Stimulated activated CD8-positive, alpha-beta memory T cell treated with anti-CD3 and anti-CD28 coated beads, Interleukin-4, amount 100 ng/mL, for 1 hour (primary cell): ENCODE data around the gene KDM4B.

Experiments
- DNase-seq, 2 donors: peaks; one replicate each; pipeline ENCODE4 v3.0.0-alpha.2; 2020; ENCODE audit warnings: low read depth in 2 of 2, low spot score in 1 of 2

Gene KDM4B

DNA sequence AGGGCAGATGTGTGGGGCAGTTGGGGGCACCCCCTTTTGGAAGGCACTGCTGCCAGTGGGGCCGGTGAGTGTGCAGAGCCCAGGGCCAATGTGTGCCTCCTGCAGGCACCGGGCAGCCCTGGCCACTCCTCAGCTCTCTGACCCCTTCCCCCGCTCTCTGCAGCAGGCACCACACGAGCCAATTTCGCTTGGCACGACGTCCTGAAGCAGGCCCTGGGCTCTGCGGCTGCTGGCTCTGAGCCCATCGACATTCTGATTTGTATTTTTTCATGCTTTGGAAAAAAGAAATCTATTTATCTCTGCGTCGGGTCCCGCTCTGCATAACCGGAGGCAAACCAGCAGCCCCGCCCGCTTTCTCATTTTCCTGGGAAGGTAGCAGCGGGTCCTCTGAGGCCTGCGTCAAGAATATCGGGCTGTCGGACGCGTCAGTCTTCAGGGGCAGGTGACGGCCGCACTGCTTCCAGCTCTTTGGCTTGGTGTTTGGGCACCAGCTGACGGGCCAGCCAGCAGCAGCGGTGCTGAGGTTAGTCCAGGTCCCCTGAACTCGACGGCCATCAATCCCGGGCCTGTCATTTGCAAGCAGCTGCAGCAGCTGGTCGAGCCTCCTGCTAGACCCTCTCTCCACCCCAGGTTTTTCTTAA is 134.3 kb downstream of the KDM4B start:
- DNase-seq, result no peak

DNA sequence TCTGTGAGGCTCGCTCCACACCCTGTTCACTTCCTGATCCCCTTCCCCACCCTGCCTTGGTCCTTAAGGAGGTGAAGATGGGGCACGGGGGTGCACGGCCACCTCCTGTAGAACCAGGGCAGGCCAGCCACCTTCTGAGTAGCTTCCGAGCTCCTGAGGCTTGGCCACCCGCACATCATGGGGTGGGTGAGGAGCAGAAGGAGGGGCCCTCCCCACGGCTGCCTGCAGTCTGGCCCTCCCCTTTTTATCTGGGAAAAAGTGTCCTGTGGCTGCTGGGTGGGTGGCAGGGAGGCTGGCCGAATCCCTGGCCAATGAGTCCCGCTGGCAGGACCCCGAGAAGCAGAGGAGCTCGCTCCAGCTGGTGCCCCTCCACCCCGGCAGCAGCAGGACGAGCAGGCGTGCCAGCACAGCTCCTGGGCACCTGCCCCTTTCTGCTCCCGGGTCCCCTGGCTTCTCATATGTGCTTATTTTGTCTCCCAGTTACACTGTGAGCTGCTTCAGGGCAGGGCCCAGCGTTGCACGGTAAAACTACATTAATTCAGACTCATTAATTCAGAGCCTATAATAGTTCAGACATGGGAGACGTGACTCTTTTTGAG is 135.0 kb downstream of the KDM4B start:
- no peak for DNase-seq

DNA sequence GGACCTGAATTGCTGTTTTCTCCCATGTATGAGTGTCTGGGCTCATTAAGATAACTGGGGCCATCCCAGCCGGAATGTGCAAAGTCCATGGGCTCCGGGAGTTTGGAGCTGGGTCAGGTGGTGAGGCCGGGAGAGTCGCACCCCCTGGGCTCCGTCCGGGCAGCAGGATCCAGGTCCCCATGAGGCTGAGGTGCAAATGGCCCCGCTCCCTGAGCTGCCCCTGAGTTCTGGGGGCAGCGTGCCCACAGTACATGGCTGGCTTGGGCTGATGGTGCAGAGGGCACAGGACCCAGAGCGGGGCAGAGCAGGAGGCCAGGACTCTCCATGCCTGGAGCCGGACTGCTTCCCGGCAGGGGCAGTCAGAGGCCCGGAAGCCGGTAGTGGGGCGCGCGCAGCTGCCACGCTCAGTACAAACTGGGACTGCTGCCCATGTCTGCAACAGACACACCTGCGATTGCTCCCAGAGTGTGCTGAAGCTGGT is 136.0 kb downstream of the KDM4B start:
- no peak for DNase-seq

DNA sequence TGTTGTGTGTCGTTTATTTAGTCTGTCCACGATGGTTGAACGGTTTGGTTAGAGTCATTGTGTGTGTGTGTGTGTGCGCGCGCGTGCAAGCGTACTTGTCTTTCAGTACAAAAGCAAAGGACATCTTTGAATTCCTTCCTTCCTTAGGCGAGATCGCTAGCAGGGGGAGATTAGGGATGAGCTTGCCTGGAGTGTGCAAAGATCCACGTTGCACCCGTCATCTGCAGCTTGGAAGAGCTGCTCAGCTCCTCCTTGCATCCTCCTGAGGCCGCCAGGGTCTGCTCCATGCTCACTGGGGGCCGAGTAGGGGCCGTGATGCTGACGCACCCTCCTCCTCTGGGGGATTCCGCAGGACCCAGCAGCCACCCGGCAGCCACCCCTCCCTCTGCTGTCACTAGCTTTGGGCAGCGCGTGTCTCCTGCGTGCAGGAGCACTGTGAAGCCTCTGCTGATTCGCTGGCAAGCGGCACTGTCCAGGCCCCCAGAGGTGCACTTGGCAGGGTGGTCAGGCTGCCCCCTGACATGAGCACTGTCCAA is 137.3 kb downstream of the KDM4B start:
- DNase-seq, result no peak

DNA sequence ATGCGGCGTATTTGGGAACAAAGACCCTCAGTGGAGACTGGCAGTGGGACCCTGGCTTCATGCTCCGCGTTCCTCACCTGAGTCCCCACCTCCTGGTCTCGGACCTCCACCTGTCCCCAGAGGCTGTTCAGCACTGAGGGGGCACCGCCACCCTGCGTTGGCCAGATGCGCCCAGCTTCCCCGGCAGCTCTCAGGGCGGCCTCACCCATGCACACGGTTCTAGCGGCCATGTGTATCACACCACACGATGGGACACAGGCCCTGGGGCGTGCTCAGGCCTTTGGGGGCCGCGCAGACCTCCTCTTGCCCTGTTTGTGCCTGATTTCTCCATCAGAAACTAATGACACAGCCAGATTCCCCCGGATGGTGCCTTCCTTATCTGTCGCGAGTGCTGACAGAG is 138.1 kb downstream of the KDM4B start:
- no peak for DNase-seq

DNA sequence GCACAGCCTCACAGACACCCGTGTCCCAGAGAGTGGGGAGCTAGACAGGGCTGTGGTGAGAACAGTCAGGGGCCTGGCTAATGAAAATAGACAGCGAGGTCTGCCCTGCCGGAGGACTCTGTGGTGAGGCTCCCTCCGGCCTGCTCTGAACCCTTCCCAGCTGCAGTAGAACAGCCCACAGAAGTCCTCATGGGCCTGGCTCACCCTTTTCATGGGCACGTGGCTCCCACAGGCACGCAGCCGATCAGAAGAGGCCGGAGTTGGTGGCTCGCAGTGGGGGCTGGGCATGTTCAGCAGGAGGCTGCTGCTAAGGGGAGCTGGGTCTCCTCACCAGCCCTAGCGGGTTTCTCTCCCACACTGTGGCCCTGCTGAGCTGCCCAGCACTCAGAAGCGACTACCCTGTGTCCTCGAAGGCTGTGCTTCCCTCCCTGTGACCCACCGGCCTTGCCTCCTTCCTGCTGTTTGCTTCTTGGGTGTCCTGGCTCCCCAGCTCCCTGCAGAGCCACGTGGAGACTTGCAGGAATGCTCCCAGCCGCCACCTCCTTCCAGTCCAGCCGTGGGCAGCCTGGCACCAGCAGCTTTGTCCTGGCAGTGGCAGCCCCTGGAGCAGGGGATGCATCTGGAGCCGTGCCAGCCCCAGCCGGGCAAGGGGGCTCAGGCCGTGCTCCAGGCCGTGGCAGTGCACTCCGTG is 138.7 kb downstream of the KDM4B start:
- DNase-seq, result no peak

DNA sequence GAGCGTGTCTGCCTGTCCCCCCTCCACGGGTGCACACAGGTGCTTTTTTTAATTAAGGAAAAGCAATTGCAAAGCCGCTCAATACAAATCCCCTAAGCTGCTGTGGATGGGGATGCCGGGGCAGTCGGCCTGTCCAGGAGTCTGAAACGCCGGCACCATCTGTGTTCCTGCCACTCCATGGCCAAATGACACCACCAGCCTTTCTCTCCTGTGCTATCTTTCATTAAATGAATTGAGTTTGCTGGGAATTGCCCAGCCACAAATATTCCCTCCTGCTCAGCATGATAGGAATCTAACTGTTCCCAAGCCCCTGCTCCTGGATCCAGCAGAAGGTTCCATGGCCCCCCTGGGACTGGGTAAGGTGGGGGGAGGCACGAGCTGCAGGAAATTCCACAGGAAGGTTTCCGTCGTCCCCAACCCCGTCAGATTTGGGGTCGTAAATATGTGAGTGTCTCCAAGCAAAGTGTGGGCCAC is 139.2 kb downstream of the KDM4B start:
- DNase-seq, result no peak

DNA sequence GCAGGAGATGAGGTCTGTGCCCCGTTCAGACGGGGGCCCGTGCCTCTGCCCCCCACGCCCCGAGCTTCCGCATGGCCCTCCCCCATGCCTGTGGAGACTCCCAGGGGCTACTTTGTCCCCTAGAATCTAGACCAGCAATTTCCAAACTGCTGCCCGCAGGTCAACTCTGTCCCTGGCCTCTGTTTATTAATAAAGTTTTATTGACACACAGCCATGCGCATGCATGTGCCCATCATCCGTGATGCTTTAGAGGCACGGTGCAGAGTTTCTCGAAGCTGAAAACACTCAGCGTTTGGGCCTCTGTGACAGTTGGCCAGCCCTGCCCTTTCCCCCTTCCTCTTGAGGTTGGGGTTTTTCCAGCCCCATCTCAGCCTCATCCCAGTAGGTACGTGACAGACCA is 140.0 kb downstream of the KDM4B start:
- DNase-seq, result no peak

DNA sequence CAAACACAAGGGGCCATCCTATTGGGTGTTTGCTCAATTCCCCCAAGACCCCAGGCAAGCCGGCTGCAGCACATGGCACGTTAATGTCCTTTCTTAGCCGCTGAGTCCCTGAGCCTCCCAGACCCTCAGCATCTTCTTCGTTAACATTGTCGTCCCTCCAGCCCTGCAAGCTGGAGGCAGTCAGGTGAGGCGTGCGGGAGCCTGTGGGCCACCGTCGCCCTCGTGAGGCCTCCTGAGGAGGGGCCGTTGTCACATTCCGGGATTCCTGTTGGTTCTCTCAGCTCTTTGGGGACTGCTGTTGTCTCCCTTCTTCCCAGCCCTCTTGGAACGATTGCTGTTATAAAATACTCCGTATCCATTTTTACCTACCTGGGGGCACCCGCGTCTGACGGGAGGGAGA is 140.6 kb downstream of the KDM4B start:
- DNase-seq, result no peak

DNA sequence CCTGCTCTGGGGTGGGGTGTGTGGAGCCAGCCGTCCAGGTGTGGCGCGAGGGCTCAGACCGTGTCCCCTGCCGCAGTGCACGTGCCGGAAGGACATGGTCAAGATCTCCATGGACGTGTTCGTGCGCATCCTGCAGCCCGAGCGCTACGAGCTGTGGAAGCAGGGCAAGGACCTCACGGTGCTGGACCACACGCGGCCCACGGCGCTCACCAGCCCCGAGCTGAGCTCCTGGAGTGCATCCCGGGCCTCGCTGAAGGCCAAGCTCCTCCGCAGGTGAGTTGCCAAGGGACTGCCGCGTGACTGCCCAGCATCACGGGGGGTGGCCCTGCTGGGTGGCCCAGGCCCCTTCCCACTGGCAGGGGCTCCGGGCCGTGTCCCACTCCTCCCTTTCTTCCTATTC is 141.6 kb downstream of the KDM4B start:
- DNase-seq, result no peak

DNA sequence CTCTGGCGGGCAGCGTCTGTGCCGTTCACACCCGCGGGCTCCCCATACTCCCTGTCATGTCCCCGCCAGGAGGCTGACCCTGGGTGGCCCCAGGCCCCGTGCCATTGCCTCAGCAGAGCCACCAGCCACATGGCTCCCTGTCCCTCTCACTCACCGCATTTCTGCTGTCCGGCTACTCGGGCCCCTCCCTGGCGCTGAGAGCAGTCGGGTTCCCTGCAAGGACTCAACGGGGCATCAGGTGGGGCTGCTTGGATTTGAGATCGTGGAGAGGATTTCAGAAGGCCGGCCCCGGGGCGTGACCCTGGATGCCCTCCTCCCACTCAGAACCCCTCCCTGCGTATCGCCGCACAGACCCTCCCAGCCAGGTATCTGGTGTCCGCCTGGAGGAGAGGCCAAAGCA is 142.1 kb downstream of the KDM4B start:
- DNase-seq, result no peak

DNA sequence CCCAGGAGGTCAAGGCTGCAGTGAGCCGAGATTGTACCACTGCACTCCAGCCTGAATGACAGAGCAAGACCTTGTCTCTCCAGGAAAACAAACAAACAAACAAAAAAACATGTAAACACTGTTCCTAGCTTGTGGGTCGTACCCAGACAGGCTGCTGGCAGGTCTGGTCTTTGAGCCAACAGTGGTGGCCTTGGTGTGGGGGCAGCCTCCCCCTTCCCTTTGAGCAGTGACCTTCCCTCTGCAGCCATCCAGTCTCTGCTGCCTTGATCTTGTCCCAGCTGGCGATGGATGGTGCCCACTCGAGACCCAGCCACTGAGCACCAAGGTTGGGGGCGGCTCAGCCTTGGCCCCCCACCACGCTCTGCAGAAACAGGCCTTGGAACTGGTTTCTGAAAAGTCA is 143.3 kb downstream of the KDM4B start:
- no peak for DNase-seq

DNA sequence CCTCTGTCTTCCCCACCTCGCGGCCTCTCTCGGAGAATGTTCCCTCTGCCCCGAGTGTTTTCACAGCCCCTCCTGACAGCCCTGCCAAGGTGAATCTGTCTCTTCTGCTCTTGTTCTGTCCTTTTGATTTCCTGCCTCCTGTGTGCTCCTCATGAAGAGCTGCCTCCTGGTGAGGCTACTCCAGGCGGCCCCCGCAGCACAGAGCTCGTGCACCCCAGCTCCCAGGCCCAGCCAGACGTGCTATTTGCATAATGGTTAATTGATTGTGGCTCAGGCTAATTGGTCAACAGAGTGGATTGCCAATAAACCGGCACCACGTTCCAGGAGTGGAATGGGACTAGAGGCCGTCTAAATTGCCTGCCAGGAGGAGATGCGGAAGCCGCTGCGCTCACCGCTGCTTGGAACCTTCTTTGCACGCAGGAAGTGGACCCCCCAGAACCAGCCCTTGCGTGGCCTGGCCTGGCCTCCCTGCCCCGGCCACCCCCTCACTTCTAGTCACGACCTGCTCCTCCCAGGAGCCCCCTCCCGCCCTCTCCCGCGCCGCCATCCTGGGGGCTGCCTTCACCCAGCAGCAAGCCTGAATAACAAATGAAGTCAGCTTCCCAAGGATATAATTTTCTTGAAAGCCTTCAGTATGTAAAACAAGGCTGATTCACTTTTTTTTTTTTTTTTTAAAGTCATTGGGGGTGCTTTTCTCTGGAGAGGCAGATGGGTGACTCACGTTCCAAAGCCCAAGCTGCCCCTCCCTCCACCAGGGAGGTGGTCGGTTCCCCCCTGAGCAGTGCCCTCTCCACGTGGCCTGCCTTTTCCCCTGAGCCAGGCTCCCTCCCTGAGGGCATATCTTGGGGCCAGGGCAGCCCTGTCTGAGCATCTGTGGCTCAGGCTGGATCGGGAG is 144.0 kb downstream of the KDM4B start:
- DNase-seq, result no peak

DNA sequence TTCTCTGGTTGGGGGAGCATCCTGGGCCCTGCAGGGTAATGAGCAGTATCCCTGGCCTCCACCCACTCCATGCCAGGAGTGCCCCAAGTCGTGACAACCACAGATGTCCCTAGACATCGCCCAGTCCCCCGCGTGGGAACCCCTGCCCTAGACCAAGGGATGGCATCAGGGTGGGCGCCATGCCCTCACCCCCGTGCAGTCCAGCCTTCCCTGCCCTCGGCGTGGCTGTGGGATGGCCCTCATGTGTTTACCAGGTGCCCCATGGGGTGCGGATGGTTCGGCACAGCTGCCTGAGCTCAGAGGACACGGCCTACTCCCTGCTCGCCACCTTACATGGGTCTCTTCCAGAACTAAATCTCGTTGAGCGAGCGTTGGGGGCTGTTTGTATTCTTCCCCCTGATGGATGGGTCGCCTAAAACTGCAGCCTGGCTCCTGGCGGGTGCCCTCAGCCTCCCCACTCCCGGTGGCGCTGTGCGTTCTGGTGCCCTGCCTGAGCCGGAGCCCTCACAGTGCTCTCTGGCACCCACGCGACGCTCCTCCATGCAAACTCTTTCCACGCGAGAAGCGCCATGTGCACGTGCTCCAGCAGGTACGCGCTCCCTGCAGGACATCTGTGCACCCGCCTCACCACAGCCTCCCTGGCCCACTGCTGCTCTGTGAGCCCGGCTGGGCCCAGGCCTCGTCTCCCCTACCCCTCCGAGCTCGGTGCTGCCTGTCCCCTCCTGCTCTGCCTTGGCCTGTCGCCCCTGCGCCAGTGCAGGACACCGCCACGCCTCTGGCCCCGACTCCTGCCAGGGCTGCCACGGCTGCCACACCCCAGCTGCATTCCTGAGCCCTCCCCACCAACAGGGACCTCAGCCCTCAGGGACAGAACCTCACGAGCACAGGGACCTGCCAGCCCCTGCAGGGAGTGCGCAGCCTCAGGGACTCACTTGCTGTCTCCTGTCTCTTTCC is 145.0 kb downstream of the KDM4B start:
- DNase-seq, result no peak

DNA sequence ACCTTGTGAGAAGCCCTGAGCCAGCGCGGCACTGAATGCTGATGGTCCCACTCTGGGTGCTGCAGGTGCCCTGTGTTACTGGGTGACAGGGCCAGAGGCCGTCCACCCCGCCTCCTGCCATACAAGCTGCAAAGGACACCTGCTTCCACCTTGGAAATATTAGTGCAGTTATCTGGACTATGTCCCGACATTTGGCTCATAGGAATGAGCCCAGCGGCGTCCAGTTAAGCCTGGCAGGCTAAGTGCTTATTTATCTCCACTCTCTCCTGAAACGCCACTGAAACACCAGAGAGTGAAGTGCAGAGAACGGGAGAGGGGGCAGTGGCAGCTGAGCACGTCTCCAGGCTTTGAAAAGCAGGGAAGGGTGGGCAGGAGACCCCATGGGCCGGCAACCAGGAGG is 145.8 kb downstream of the KDM4B start:
- no peak for DNase-seq

DNA sequence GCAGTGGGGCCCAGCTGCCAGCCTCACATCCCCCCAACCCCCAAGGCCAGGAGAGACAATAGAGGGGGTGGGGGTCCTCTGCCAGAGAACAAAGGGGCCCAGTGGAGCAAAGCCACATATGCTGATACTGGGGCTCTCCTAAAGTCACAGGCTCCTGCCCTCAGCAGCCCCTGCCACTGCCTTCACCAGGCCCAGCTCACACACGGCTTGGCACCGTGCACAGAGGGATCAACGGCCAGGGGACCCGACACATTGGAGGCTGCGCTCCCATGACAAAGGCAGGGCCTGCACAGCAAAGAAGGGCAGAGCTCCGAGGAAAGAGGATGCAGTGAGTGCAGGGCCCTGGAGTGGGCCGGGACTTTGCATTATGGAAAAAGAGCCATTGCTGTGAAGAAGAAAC is 146.4 kb downstream of the KDM4B start:
- no peak for DNase-seq

DNA sequence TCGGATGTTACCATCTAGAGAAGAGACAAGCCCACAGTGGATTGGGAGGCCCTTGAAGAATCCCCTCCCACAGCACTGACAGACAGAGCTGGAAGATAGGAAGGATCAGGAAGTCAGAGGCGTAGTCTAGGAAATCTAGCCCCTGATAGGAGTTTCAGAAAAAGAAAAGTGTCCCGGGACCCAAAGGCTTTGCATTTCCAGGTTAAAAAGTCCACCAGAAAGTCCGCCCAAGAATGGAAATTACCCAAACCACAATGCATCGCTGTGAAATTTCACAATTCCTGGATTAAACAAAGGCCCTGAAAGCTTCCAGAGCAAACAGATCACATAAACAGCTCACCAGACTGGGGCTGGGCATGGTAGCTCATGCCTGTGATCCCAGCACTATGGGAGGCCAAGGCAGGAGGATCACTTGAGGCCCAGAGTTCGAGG is 146.9 kb downstream of the KDM4B start:
- no peak for DNase-seq

DNA sequence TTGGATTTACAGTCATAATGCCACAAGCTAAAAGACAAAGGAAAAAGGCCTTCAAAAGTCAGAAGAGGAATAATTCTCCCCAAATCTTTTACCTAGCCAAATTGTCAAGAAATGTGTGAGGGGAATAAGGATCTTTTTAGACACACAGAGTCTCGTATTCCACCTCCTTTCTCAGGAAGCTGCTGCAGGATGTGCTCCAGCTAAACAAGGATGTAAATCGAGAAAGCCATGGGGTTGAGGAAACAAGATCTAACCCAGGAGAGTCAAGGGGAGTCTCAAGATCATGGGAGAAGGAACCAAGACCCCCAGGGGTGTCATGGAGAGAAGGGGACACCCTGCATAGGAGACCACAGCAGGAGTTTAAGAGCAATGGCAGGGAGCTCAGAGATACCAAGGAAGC is 147.4 kb downstream of the KDM4B start:
- DNase-seq, result no peak

DNA sequence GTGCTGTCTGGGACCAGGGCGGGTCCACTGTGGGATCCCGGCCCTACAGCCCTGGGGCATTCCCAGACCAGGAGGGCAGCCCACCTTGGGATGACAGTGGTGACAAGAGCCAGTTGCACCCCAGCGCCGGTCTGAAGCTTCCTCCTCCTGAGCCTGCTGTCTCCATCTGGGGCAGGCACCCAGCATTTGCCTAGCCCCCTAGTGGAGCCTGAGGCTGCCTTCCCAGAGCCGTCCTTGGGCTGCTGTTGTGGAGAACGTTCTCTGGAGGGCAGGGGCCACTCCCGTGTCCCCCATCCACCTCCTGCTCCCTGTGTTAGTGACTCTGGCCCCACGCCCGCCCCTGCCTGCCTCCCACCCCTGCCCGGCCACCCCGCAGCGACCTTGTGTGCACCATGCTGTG is 148.5 kb downstream of the KDM4B start:
- no peak for DNase-seq

DNA sequence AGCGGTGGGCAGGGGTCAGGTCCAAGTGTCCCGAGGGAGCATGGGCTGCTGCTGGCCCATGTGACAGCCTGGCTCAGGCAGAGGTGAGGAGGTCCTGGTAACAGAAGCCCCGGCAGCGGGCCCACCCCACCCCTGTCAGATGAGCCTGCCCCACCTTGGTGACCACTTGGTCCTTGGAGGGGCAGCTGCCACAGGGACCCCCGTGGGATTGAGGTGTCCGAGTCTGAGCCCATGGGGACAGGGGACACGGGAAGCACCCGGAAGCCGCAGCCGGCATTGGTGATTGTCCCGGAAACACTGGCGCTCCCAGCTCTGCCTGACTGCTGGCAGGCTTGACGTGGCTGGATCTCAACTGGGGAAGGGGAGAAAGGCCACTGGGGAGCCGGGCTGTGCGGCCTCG is 149.1 kb downstream of the KDM4B start:
- DNase-seq, result no peak
